GM18867 (cell line): ENCODE results near the gene PLIN1.

ENCODE experiments used
- ATAC-seq: cut with Tn5 transposase; IDR thresholded peaks from one replicate; pipeline ENCODE4 v1.9.1; 2021; ENCODE audit warnings: mild to moderate bottlenecking, moderate library complexity; ENCODE audit not compliant: unreplicated experiment

The PLIN1 gene

DNA sequence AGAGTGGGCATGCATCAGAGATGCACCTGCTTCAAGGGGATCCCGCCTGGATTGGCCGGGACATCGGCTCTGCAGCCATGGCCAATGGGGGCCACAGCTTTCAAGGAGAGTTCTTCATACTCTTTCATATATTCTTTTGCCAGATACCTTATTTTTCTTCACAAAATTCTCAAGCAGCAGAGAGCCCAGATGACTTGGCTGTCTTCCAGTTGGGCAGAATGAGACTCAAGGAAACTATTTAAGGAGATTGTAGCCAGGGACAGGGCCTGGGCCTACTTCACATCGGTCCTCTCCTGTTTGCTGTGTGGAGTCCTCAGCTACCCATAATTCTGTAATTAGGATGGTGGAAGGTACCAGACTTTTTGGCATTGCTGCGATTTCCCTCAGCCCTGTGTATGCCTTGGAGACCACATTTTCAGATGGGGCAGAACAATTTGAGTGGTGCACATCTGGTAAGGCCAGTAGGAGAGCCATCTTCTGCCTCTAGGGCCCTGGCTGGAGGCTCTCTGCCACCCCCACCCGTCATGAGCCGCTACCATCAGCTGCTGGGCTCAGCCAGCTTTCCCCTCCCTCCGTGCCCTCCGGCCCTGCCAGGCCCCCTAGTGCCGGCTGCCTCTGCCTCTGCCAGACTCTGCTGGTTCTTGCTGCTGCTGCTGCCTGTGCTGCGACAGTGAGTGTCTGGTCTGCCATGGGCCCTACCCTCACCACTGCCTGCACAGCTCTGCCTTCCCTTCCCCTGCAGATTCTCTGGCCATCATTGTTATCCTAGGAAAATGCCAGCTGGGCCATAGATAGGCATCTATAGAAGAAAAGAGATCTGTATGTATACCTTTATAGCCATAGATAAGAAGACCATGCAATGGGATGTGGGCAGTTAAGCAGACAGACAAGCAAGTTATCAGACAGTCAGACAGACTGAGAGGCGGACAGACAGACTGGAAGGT lies 6.7 kb downstream of the PLIN1 start:
- ATAC-seq, result no peak

DNA sequence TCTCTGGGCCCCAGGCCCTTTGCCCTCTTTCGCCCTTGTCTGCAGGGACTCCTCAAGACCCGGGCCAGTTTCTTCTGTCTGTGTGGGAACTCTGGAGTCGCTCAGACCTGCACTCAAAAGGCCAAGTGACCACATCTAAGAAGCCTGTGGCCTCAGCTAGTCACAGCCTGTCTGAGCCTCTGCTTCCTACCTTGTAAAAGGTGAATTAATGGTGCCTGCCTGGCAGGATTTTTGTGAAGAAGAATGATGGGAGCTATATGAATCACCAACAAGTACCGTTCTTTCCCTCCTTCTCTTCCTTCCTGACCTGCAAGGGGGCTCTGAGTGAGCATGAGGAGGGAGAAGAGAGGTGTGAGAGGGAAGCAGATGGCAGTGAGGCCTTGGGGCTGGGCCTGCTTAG lies 7.5 kb downstream of the PLIN1 start:
- ATAC-seq, result no peak

DNA sequence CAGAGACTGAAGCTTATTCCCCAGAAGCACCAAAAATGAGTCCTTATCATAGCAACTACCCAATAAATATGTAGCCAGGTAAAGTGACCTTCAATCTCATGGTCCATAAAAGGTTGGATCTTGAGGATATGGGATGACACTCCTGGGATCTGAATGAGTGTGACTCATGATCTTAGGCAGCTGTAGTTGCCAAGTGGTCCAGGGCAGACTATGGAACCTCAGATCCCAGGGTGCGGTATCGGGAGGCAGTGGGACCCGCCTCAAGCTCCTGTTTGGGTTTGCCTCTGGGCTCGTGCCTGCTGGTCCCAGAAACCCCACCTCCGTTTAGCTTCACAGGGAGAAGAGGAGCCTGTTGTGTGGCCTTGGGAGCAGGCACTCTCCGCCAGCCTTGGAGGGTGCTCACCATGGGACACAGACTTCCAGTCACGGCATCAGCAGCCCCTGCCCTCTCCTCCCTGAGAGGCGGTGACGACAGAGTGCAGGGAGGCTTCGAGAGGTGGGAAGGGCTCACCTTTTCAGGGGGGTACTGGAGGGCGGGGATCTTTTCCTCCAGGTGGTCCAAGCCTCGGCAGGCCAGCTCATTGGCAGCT lies 8.1 kb downstream of the PLIN1 start:
- ATAC-seq, result no peak

DNA sequence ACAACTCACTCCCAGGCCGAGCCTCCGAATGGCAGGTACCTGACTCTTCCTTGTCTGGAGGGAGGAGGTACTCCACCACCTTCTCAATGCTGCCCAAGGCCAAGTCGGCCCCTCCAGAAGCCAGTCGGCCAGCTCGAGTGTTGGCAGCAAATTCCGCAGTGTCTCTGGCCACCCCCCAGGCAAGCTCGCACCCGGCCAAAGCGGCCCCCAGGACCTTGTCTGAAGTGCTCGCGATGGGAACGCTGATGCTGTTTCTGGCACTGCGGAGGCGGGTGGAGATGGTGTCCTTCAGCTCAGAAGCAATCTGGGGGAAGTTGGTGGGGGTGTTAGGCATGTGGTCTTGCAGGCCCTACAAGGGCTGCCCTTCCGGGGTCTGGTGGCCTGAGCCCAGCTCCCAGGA lies 9.2 kb downstream of the PLIN1 start:
- ATAC-seq, result no peak

DNA sequence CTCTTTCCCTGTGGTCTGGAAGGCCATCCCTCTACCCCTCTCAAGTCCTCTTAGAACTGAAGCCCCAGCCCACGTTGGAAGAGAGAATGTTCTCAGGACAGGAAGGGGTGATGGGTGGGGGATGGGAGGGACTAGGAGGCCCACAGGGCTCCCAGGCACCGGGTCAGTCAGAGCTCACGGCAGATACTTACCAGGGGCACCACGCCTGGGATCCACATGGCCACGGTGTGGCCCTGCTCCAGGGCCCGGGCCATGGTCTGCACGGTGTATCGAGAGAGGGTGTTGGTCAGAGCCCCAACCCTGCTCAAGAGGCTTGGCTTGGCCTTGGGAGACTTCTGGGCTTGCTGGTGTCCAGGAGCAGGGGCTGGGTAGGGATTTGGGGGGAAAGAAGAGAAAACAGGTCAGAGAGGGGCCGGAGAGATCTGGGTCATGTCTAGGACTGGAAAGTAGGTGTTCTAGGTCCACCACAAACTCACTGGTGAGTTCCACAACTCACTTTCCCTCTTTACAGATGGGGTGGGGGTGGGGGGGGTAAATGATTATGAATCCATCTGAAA lies 9.8 kb downstream of the PLIN1 start:
- no peak for ATAC-seq

DNA sequence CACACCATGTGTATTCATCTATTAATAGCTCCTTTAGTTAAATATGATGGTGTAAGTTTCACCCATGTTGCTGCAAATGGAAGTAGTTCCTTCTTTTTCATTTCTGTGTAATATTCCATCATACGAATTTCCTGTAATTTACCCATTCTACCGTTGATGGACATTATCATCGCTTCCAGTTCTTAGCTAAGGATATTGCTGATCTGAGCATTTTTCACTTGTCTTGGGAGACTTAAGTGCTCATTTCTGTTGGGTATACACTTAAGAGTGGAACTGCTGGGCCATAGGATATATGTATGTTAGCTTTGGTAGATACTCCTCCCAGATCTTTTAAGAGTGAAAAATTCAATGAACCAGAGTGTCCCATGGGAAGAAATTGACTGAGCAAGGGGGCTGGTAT lies 11.0 kb downstream of the PLIN1 start:
- ATAC-seq, result no peak

DNA sequence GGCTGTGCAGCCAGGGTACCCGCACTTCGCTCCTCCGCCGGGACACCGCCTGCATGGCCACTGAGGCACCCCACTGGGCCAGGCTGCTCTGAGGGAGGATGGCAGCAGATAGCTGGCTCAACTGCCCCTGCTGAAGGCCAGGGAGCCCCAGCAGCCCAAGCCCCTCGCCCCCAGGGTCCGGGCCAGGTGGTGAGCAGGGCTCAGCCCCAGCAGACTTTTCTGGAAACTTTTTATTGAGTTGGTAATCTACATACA lies 11.5 kb downstream of the PLIN1 start:
- no peak for ATAC-seq

DNA sequence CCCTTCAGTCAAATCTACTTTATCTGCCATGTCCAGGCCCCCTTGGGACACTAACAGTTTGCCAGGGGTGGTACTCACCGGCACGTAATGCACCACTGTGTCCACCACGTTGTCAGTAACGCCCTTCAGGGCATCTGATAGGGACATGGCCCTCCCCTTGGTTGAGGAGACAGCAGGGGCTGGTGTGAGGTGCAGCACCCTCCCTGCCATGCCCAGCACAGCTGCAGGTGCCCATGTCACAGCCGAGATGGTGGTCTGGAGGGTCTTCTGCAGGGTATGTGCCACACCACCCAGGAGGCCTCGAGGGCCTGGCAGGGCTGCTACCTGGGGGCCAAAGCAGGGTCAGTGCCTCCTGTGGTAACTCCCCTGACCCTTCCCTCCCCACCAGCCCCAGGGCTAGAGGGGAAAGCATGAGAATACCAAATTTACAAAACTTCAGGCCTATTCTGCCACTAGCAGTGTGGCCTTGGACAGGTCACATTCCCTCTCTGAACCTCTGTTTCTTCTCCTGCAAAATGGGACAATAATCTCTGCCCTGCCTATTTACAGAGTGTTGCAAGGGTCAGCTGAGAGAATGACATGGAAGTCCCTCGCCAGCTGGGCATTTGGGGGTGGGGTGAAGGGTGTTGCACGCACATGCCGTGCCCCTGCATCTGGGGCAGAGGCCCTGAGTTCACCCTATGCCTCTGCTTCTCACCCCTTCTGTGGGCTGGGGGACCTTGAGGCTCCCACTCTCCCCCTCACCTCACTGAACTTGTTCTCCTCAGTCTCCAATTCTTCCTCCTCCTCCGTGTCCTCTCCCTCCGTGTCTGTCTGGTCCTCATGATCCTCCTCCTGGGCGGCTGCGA lies 12.1 kb downstream of the PLIN1 start:
- ATAC-seq, result no peak

DNA sequence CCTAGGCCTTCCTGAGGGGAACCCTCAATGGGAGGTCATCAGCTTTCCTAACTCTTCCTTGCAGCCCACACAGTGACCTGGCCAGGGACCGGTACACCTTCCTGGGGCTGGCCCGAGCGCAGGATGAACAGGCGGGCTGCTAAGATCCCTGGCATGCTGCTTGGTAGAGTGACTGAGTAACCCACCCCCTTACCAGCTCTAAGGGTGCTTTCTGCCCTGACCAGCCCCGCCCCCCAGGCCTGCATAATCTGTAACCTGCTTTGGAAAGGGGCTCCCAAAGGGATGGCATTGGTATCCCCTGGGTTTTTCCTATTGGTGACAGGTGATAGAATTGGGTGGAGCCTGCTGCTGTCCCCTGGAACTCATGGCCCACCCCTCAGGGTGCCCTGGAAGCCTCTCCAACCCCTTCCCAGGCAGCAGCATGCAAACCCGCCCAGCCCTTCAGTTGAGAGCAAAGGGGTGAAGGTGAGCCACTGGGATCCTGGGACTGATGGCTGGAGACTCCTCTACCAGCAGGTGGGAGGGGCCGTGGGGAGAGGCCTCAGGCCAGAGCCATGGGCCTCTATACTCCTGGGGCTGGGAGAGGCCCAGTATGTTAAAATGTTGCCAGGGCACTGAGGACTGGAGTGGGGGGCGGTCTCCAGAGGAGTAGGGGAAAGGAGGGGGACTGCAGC lies 12.8 kb downstream of the PLIN1 start:
- ATAC-seq, result no peak

DNA sequence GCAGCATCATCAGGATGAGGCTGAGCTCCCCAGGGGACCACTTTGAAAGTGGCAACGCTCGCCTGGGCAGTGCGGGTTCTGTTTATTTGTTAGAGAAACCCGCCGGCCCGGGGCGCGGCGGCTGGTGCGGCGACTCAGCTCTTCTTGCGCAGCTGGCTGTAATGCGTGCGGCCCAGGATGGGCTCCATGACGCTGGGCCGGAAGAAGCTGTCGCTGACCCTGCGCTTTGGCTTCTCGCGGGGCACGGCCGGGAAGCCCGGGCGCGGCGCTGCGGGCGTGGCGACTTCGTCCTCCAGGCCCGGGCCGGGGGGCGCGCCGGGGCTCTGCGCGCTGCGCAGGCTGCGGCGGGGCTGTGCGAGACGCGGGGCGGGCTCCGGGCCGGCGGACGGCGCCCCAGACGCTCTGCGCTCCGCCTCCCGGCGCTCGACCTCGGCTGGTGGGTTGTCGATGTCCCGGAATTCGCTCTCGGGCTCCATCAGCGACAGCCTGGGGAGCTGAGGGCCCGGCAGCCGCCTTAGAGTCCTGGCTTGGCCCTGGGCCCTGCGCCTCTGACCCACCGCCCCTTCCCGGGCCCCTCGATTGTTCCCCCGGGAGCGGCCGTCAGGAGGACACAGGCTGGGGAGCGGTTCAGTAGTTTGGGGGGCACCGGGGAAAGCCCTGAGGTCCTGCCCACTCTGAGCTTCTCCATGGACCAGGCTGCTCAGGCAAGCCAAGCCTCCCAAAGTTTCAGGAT lies 13.6 kb downstream of the PLIN1 start:
- no peak for ATAC-seq

DNA sequence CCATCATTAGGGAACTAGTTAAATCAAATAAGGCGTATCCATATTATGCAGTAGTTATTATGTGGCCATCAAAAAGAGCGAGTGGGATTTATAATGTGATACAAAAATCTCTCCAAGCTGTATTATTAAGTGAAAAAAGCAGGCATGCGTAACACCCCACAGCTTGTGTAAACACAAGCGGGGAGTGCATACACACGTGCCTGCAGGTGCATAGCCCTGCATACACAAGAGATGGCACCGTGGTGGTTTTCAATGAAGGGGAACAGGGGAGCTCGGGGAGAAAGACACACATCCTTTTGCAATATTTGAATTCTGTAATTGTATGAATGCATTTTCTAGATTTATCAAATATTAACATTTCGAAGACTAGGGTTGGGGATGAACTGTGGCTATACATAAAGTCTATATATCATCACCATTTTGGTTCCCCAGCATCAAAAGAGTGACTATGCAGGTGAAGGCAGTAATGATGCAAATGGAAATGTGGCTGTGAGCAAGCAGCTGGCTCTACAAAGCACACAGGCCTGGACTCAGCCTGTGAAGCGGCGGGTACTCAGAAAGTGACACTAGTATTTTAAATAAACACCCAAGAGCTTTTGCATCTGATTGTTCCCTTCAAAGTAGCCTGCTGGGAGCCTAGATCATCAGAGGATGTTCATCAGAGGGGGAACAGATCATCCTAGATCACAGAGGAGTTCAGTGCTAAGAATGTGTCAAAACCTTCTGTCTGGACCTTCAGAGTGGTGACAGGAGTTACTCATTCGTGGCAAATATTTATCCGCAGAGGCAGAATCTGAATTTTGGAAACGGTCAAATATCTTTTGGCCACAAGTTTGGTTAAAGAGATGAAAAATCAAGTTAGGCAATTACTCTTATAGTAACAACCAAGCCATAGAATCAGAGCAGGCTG lies 14.5 kb downstream of the PLIN1 start:
- no peak for ATAC-seq

DNA sequence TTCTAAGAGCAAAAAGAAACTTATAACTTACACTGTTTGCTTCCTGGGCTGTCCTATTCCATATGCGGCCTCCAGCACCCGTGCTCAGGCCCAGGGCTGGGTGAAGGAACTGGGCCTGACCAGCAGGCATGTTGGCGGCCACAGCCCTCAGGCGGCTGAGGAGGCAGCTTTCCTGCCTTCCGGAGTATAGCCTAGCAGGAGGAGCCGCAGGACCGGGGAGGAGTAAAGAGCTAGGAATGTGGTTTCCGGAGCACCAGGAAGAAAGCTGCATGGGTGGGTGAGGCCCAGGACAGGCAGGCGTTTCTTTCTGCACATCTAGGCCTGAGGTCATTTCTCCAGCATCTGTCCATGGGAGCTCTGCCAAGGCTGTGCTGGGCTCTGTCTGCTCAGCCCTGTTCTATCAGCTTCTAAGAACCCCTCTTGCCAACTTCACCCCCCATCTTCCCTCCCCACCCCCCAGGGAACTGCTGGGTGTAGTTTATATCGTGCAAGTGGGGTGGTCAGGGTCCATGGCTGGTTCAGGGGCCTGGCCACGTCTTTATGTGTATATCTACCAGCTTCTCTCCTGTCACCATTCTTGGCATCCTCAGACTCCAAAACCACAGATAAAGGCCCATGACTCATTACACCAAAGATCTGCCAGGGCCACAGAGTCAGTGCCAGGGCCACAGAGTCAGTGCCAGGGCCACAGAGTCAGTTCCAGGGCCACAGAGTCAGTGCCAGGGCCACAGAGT lies 16.1 kb downstream of the PLIN1 start:
- no peak for ATAC-seq

DNA sequence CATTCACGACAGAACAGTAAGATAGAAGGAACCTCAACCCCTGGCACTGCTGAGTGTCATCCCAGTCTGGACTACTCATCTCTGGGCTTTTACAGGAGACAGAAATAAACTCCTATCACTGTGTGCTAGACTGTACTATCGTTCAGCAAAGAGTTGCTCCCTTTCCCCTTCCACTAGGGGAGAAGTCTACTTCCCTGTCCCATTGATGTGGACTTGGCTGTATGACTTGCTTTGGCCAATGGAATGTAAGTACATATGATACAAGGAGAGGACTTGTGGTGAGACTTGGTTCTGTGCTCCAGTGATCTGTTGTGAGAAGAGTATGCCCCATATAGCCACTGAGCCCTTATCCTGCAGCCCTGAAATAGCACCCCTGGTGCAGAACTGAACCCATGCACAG lies 18.6 kb downstream of the PLIN1 start:
- ATAC-seq, result no peak

DNA sequence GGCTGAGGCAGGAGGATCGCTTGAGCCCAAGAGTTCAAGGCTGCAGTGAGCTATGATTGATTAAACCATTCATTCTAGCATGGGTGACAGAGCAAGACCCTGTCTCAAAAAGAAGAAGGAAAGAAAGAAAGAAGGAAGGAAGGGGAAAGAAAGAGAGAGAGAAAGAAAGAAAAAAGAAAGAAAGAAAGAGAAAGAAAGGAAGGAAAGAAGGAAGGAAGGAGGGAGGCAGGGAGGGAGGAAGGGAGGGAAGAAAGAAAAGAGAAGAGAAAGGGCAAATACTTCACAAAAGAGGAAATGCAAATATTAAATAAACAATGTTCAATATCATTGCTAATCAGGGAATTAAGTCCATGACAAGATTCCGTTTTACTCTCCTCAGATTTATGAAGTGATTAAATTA lies 19.9 kb downstream of the PLIN1 start:
- no peak for ATAC-seq

DNA sequence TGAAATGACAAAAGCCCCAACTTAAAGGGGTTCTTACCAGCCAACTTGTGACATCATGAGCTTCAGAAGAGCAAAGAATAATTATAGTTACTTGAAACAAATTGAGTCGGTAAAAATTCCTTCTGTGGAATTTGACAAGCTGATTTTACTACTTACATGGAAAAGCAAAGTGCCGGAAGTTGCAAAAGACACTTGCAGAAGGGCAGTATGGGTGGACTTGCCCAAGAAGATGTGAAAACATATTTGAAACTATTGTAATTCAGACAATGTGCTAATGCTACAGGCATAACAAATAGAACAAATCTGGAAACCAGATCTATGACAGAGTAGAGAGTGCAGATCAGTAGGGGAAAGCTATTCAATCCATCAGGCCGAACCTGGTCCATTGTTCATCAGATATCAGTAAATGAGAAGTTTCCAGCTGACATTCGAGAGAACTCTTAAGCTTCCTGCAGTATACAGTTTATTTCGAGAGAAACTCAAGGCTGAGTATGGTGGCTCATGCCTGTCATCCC lies 21.4 kb downstream of the PLIN1 start:
- no peak for ATAC-seq

DNA sequence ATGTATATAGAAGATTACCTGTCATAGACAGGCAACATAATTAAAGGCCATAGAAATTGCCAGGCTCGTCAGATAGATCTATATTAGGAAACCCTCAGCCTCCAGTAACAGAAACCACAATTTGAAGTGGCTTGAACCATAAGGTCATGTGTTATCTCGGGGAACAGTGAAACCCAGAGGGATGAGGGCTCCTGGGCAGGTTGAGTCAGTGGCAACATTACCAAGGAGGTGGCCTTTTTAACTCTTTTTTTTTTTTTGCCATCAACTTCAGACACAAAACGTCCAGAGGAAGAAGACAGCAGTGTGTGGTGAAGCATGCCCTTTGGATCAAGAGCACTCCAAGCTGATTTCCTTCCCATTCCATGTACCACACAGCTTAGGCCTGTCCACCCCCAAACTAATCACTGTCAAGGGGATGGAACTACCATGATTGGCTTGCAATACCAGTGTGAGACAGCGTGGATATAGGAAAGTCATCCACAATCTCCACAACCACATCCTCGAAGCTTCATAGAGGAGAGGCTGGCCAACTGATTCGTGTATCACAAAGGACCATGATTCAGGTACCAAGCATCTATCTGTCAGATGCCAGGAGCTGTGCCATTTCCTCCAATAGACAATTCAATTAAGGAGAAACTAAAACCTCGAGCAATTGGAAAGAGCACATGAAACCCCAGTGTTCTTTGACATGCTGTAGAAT lies 22.9 kb downstream of the PLIN1 start:
- no peak for ATAC-seq

DNA sequence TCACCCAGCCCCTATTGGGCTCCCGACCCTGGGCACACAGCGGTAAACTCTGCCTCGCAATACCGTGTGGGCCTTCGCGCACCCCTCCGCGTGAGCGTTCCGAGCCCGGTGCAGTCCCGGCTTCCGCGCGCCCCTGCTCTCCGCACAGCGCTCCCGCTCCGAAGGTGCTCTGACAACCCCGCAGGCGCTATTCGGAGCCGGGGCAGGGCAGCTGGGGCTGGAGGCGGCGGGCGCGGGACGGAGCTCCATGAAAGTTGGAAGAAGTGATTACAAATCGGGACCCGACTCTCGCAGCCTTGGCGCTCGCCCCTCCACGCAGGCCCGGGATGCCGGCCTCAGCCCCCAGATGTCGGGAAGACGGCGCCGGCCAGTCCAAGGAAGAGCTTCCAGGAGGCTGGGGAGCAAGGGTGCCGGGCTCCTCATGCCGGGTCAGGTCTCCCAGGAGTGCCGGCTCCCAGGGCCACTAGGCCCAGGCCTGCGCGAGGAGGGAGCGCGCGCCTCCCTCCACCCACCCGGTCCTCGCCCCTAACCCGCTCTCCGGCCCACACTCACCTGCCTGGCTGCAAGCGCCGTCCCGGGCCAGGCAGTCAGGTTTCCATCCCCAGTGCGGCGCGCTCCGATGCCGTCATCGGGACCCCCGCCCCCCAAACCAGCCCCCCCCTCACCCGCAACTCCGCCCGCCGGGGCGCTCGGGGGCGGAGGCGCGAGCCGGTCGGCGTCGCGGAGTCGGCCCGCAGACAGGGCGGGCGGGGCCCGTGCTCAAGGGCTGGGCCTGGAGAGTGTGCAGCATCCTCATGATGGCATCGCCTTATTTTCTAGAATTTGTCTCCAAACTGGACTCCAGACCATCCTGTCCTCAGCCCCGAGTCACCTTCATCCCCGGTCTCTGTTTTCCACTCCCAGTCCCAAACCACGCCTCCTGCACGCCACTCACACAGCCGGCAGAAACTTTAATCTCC lies 24.0 kb downstream of the PLIN1 start, which contains the start of gene KIF7:
Gene KIF7 (minus strand): TSS at position 621 of the 959 bp plus-strand sequence. CDS start 2,537 bp downstream, outside the sequence.
- ATAC-seq, result no peak
